ENCODE results near the gene ATG4C.
A peak's percentile ranks its signal among the peaks of the same experiment; 100 is the strongest.

The ATG4C gene

DNA sequence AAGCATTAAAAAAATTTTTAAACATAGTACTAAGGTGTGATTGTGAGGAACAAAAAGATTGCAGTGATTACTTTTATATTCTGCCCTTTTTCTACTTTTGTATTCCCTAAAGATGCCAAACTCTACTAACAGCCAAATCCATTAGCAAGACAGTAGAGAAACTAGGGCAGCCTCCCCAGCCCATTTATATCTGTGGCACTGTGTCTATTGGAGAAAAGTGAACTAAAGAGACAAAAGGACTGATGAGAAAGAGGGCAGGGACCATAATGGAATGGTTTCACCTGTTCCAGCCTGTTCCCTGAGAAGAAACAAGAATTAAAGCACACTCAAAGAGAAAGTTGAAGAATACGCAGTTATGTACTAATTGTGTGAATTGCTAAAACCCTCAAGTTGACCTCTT lies 56.6 kb downstream of the ATG4C start:
- no peak for DNase-seq (ENCODE audit: low spot score)

DNA sequence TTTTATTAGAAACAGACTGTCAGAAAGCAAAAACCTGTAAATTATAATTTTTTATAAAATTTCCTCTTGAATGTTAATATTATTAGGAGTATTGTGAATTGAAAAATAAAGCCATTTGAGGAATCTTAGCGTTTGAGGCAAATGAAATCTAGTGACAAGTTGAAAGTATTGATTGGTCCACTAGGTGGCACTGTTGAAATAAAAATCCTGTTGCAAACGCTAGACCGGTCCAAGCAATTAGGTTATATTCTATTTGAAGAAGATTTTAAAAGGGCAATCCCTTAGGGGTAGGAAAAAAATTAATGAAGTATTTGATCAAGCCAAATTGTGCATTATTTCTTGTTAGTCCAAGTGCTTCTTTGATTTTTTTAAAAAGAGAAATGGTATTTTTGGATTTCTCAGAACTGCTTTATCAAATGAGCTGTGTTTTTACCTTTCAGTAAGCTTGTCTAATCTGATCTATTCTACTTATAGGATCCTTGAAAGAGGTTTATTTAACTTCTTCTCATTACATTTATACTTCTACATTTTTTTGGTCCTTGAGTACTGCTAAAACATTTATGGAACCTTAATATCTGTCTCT lies 57.7 kb downstream of the ATG4C start:
- peak; percentile 23 for DNase-seq (ENCODE audit: low spot score)

DNA sequence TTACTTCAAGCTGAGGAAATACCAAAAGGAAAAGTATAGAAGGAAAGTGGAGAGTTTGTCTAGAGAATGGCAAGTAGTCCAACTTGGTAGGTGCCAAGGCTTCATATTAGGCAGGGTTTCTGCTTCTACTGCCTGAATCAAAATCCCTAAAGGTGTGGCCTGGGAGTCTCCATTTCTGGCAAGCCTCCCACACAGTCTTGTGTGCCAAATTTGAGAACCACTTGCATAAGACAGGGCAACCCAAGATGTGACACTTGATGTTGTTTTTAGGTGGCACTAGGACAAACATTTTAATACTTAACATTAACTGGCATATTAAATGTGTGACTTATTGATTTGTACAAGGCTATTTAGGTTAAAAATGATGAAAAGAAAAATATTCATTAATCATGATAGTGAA lies 60.1 kb downstream of the ATG4C start:
- DNase-seq (ENCODE audit: low spot score) = no peak

DNA sequence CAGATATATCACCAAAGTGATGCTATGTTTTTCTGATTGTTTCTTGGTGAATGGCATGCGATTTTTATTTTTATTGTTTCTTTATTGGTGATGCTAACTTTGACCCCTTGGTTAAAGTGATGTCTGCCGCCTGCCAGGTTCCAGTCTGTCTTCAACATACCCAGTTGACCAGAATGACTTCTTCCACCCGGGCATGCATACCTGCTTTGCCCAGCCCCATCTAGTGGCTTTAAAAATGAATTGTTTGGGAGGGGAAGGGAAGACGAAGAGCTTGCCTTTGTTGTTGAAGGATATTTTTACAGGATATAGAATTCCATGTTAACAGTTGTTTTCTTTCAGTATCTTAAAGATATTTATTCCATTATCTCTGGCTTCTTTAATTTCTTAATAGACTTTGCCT lies 65.1 kb downstream of the ATG4C start:
- DNase-seq (ENCODE audit: low spot score) = no peak

DNA sequence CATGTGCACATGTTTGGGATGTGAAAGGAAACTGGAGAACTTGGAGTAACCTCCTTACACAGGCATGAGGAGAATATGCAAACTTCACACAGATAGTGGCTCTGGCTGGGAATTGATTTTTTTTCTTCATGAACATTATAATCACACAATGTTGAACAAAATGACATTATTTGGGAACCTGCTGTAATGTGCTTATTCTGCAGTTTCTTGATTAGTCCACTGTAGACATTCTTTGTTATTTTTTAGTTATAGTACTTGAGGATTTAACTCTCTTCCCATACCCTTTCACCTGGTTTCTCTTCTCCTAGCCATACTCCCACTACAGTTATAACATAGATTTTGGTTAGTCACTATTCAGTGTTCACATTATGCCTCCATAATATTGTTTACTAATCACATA lies 68.3 kb downstream of the ATG4C start:
- no peak for DNase-seq (ENCODE audit: low spot score)

DNA sequence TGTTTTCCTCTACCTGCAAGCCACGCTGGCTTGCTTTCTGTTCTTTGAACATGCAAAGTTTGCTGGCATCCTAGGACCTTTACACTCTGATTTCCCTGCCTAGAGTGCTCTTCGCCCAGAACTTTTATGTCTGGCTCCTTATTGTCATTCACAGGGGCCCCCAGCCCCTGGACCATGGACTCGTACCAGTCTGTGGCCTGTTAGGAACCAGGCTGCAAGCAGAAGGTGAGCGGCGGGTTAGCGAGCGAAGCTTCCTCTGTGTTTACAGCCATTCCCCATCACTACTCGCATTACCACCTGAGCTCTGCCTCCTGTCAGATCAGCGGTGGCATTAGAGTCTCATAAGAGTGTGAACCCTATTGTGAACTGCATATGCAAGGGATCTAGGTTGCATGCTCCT lies 73.0 kb downstream of the ATG4C start:
- DNase-seq (ENCODE audit: low spot score) = no peak

DNA sequence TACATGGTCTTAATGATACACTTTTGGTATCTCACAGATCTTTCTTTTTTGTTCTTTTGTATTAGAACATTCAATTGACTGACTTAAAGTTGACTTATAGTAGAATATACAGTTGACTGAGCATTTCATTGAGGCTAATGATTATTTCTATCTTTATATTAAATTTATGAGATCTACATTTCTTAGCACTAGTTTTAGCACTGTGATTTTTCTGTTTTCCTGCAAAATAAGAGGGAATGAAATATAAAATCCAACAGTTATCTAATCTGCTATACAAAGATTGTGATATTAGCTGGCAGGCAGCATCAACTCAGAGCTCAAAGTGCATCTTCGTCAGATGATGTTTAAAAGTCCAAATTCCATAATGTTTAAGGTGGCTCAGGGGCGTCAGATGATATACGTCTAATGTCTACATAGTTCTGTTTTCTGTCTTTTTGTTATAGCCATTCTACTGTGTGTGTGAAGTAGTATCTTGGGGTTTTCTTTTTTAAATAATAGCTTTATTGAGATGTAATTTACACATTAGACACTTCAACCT lies 85.4 kb downstream of the ATG4C start:
- no peak for DNase-seq (ENCODE audit: low spot score)

DNA sequence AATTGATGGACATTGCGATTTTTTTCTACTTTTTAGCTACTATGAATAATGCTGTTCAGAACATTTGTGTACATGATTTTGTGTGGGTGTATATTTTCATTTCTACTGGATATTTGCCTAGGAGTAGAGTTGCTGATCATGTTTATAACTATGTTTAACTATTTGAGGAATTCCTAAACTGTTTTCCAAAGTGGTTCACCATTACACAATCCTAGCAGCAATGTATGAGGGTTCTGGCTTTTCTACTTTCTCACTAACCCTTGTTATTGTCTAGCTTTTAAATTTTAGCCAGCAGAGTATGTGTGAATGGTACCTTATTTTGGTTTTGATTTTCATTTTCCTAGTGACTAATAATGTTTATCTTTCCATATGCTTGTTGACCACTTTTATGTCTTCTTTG lies 86.2 kb downstream of the ATG4C start:
- no peak for DNase-seq (ENCODE audit: low spot score)

DNA sequence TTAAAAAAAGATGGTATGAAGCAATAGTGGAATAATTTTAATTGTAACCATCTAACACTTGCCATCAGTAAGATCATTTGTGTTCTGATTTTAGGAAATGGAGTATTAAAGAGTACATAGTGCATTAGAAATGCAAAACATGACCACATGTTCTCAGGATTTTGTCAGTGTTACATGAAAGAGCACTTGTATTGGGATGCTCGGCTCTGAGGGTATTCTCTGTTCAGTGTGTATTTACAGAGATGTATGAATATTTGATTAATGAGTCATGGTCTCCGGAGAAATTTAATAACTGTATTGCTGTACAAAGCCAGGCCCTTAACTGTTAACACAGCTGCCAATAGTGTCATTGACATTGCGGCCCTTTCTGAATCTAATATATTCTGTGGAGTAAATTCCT lies 91.7 kb downstream of the ATG4C start:
- DNase-seq (ENCODE audit: low spot score) = peak; percentile 7

DNA sequence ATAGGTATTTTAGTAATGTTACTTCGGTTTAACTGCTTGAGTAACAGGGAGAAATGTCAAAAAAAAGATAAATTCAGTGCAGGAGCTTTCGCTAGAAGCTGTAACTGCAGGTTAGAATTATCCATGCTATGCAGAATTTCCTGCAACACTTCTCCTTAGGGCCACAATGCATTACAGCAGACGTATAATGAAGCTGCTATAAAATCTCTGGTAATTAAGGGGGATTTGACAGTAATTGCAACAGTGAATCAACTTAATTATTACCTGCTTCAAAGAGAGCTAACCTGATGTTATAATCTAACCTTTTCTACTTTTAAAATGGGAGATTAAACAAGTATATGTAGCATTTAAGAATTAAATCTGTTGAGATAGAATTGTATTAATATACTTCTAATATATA lies 92.6 kb downstream of the ATG4C start:
- DNase-seq (ENCODE audit: low spot score) = no peak

DNA sequence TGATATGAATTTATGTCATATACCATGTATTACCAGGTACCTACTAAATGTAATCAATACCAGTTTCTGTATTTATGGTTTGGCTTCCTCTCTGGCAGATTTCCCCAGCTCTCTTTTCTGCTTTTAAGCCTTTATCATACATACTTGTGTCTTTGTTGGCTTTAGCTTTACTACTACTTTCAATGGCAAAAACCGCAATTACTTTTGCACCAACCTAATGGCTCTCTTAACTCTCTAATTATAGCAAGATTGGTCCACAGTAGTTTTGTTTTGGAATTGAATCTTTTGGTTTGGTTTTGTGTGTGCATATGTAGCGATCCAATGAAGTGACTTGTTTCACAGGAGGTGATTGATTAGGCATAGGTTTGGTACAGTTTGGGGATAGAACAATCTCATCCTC lies 93.6 kb downstream of the ATG4C start:
- DNase-seq (ENCODE audit: low spot score) = no peak

DNA sequence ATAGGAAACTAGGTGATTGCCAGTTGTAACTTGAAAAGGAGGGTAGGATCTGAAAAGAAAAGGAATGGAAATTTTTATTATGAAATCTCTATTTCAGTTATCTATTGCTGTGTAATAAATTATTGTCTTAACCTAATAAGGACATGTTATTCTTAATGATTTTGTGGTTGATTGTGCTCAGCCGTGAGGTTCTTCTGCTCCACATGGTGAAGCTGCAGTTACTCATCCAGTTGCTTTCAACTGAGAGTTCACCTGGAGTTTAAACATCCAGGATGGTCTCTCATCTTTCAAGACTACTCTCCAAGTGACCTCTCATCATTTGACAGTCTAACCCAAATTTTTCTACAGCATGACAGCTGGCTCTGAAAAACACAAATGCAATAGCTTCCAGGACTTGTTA lies 96.0 kb downstream of the ATG4C start:
- DNase-seq (ENCODE audit: low spot score) = no peak

DNA sequence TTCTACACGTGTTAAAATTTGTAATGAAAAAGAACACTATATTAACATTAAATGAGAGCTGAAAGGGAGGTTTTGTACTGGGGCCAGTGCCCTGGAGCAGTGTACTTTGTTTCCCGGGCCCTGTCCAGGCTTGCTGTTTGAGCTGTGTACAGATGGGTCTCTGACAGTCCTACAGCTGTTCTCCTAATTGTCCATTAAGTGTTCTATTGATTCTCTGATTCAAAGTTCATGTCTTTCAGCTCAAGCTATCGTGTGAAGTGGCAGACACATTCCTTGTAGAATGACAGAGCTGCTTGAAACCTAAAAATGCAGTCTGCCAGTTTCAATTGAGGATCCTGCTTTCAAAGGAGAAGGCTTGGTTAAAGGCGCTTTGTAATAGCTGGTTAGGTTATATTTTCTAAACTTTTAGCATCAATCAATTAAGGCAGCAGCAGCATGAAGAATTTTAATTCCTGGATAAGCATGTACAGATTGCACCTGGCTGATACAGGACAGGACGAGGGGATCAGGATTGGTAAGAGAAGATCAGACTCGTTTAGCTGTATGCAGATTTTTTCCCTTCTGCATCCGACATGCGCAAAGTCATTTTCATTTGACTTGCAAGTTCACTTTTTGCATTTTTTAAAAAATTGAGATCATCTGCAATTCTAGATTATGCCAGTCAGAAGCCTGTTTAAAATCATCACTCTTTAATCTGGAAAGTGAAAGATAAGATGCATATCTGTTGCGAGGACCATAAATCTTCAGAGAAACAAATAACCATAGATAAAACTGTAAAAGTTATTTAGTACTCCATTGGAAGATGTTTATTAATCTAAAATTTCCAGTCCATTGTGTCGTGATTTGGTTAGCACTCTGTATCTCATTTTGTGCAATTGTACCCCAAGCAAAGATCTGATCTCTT lies 98.5 kb downstream of the ATG4C start:
- no peak for DNase-seq (ENCODE audit: low spot score)

DNA sequence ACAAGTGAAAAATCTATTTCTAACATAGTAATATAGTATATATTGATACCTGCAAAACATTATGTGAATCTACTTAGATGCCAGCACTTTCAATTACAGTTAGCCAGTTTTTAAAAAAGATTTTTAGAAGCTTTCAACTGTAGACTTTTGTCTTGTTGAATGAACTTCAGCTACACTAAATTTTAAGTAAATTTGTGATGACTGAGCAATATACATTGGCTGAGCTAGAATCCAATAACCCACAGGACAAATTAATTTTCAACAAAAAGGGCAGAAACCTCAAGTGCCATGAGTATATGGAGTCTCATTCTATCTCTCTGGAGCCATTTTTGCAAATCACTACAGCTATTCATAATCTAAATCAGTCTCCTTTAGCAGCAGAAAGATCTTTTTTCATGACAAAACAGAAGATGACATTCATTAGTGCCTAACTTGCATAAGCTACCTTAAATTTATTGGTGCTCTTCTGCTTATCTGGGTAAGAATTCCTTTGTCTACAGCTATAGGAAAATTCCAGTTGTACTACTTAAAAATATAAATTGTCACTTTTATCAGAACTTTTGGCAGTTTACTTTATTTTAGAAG lies 100.3 kb downstream of the ATG4C start:
- DNase-seq (ENCODE audit: low spot score) = no peak

DNA sequence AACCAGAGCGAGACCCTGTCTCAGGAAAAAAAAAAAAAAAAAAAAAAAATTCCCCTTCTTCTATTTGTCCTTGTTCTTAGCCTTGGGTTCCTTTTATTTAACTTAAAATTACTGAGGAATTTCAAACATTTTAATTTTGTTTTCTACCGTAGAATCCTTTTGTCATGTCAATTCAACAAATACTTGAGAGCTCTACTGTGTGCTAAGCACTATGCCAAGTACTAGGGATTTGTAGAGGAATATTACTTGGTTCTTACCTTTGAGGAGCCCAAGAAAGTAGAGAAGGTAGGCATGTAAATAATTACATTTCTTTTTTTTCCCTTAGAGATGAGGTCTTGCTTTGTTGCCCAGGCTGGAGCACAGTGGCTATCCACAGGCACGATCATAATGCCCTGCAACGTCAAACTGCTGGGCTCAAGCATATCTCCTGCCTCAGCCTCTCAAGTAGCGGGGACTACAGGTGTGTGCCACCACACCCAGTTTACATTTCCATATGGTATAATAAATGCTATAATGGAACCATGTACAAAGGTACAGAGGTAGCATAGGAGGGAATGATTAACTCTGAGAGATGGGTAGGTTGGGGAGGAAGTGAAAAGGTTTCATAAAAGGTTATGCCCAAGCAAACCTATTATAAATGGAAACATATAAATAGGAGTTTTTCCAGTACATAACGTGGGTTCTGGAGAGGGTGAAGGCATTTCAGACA lies 104.0 kb downstream of the ATG4C start:
- DNase-seq (ENCODE audit: low spot score) = no peak

DNA sequence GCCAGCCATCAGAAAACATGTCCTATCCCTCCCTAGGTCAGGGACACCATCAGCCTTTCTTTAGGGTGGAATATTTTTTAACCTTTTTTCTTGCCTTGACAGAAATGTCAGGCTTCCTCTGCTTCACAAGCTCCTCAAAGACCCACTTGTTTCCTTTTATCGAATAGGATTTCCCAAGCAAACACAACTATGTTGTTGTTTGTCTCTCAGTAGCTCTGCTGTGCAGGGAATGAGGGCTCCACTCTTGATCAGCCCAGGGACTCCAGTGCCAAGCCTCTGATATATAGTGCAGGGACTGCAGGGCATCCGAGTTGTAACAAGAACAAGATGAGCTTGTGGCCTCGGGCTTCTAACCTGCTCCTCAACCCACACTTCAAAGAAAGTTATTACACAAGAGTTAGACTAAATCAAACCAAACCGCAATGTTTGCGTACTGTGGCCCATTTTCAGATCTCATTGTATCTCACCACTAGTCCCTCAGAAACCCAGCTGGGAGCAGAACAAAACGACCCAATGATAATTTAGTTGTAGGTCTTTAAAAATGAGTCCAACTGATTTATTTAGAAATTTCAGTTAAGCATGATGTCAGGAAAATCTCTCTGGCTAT lies 108.1 kb downstream of the ATG4C start:
- no peak for DNase-seq (ENCODE audit: low spot score)

DNA sequence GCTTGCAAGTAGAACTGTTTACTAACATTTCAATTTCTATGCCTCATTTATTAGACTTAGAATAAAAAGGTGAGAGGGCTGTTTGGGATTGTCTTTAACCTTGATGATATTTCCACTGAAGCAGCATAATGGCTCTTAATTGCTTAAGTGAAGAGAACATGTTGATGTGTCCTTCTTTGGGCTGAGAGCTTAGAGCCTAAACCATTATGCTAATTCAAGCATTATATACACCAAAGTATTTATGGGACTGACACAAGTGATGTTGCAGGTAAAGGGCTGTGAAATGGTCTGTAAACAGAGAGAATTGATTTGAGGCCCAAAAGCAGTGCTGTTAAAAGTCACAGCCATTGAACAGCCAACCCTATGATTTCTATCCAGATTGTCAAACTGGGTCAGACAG lies 113.9 kb downstream of the ATG4C start:
- DNase-seq (ENCODE audit: low spot score) = no peak

DNA sequence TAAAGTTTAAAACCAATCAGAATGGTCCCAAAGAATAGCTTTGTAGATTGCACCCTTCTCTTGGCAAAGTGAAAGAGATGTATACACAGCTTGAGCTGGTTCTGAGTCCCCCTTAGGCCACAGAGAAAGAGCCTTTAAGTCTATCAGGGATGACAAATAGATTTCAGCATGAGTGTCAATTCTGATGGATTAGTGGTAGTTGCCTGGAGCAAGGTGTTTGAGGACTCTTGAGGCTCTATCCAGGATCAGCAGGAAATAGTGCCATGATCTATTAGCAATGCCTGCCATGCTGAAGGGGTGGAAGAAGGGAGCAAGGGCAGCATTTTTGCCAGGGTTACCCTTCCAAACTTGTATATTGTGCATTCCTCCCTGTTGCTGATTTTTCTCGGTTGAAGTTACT lies 116.6 kb downstream of the ATG4C start:
- no peak for DNase-seq (ENCODE audit: low spot score)

DNA sequence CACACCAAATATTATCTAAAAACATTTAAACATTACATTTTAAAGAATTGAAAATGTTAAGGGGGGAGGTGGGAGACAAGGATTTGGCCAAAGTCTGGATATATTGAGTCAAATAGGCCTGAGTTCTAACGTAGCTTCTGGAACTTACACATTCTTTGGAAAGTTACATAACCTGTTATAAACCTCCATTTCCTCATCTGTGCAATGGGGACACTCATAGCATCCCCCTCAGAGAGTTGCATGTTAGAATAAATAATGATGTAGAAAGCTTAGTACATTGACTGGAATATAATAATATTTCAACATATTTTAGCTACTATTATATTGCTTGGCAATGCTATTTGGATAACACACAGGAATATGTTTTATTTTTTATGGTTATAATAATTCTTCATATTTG lies 117.7 kb downstream of the ATG4C start:
- DNase-seq (ENCODE audit: low spot score) = no peak

DNA sequence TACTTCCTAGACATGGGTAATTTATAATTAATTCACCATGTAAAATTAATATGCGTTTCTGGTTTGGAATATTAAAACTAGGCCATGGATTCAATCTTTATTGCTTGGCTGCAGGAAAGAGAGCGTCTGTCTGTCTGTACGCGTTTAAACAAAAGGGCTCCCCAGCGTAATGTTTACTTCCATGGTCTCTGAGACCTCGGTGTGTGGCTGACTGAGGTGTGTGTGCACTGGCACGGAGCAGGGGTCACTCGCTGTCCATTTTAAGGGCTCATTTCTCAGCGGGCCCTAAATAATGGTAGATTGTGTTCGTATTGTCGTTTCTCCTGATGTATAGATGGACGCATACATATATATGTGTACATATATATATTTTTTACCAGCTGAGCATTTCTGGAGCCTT lies 119.6 kb downstream of the ATG4C start:
- DNase-seq (ENCODE audit: low spot score) = no peak

DNA sequence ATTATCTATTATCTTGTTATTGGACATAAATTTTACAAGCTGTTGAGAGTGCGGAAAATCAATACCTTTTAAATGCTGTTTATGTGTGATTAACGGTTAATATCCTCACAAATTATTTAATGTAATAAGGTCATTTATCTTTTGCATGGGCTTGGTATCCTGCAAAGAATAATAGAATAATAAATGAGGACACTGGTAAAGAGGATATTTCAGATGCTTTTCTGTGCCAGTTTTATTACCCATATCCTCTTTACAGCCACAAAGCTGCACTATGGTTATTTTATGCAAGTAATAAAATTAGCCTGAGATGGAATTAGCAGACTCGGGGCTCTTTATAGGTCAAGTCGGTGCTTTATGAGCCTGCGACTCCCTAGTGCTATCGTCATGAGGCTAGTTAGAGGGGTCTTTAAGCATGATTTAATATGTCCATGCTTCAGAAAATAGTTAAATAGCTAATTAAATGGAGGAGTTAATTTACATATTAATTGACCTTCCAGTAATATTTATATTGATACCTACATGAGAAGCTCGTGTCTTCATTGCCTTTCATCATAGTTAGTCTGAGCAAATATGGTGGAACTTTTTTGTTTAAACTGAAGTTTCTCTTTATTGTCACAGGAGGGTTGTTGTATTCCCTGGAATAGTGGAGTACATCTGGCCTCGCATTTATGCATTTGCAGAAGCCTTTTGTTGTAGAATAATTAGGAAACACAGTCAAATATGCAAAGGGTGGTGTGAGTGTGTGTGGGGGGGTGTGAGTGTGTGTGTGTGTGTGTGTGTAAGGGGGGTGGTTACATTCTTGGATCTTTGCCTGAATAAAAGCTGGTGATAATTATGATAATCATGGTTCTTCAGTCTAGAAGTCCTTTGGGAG lies 120.3 kb downstream of the ATG4C start:
- DNase-seq (ENCODE audit: low spot score) = no peak
